ENCODE measurements around the gene DDX27. TPM values are rescaled to one million over a fixed set of nuclear protein-coding genes. Genes with fewer than 3 reads are reported as not detected.

Gene DDX27
- total and polyA plus RNA-seq, 12 donors: 11.0 to 26.2 (median 13.2) TPM

DNA sequence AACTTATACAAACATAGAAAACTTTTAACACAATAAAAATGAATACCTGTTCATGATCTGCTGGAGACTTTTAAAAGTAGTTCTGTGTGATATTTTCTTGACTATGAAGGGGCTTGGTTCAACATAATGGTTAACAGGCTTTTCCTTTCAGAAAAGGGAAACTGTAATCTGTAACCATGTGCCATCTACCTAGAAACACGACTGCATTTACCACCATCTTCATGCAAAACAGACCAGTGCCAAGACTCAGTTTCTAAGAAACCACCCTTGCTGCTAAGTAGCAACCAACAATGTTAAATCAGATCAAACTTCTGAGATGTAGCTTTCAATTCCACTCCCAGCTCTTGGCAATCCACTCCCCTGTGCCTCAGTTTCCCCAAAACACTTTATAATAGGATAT is 46.8 kb upstream of the DDX27 start:
- Histone ChIP-seq H3K27me3 (no peaks in the 10 kb centered on the region), H3K4me1 (peaks cover 0 to 27% (median 18%) of the 10 kb centered on the region in 9 donors), H3K36me3 (peaks cover 0 to 63% (median 0%) of the 10 kb centered on the region in 9 donors), H3K4me3 (no peak overlapping the region), H3K27ac (no peak overlapping the region), H3K9me3 (no peaks in the 10 kb centered on the region)
- 16% methylated on average over 1 of the region's 1 CpG for WGBS, 2 donors
- TF ChIP-seq, protein P1, sequence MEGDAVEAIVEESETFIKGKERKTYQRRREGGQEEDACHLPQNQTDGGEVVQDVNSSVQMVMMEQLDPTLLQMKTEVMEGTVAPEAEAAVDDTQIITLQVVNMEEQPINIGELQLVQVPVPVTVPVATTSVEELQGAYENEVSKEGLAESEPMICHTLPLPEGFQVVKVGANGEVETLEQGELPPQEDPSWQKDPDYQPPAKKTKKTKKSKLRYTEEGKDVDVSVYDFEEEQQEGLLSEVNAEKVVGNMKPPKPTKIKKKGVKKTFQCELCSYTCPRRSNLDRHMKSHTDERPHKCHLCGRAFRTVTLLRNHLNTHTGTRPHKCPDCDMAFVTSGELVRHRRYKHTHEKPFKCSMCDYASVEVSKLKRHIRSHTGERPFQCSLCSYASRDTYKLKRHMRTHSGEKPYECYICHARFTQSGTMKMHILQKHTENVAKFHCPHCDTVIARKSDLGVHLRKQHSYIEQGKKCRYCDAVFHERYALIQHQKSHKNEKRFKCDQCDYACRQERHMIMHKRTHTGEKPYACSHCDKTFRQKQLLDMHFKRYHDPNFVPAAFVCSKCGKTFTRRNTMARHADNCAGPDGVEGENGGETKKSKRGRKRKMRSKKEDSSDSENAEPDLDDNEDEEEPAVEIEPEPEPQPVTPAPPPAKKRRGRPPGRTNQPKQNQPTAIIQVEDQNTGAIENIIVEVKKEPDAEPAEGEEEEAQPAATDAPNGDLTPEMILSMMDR (IDR thresholded peaks at IDR 0.05): no peak
- intact Hi-C loops (cut with DNase I): no loop called here
- DNase-seq (no peak), ATAC-seq (no peak)

- DNase-seq: no peak
- WGBS, 2 donors: 90 to 95% methylated on average over 6 of the region's 6 CpGs
- Histone ChIP-seq H3K9me3 (no peaks in the 10 kb centered on the region), H3K36me3 (peaks cover 0 to 79% (median 7%) of the 10 kb centered on the region in 9 donors), H3K4me1 (peaks cover 0 to 20% (median 3%) of the 10 kb centered on the region in 9 donors), H3K27ac (no peak overlapping the region), H3K4me3 (no peak overlapping the region), H3K27me3 (no peaks in the 10 kb centered on the region)
- TF ChIP-seq, protein P1 (IDR thresholded peaks at IDR 0.05): no peak
- intact Hi-C loops (cut with DNase I): no loop called here
- no peak for ATAC-seq
Measured at GRCh38 chr20:49174183-49174582, 45.0 kb upstream of the DDX27 start.

- Histone ChIP-seq H3K27ac (peak overlapping the region in 6 of 10 donors; percentile 7 to 70 (median 30)), H3K9me3 (no peaks in the 10 kb centered on the region), H3K4me3 (no peak overlapping the region), H3K27me3 (no peaks in the 10 kb centered on the region), H3K4me1 (peaks cover 0 to 64% (median 44%) of the 10 kb centered on the region in 9 donors), H3K36me3 (peaks cover 0 to 37% (median 7%) of the 10 kb centered on the region in 9 donors)
- intact Hi-C loops (cut with DNase I): loop anchor here in 3 of 10 donors (5.0 to 10.0 kb wide), 2 partner anchors 37 to 45 kb away; no protein-coding TSS in a partner anchor
- no peak for DNase-seq
- peak in 1 of 8 donors; percentile 24 for ATAC-seq
- TF ChIP-seq, protein P1 (IDR thresholded peaks at IDR 0.05): no peak
- 22 to 54% methylated on average over 1 of the region's 1 CpG for WGBS, 2 donors
Measured at GRCh38 chr20:49179368-49180277, 39.6 kb upstream of the DDX27 start.

DNA sequence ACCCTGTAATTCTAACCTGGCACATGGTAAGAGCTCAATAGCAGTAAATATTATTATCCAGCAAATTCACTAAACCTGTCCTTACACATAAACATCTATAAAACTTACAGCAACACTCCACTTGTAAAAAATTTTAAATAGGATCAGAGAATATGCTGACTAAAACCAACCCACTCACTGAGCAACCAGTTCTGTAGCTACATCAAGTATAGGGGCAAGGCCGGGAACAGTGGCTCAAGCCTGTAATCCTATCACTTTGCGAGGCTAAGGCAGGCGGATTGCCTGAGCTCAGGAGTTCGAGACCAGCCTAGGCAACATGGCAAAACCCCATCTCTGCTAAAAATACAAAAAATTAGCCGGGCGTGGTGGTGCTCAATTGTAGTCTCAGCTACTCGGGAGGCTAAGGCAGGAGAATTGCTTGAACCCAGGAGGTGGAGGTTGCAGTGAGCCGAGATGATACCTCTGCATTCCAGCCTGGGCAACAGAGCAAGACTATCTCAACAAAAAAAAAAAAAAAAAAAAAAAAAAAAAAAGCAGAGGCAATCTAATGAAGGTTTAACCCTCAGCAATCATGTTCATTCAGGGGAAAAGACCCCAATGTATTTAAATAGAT is 37.8 kb upstream of the DDX27 start:
- no peak for DNase-seq
- Histone ChIP-seq H3K4me3 (no peak overlapping the region), H3K27me3 (no peaks in the 10 kb centered on the region), H3K36me3 (peaks cover 0 to 35% (median 7%) of the 10 kb centered on the region in 9 donors), H3K4me1 (peaks cover 0 to 80% (median 62%) of the 10 kb centered on the region in 9 donors), H3K9me3 (no peaks in the 10 kb centered on the region), H3K27ac (peak overlapping the region in 1 of 10 donors; percentile 37)
- intact Hi-C loops (cut with DNase I): loop anchor here in 3 of 10 donors (5.0 to 10.0 kb wide), 2 partner anchors 39 to 47 kb away; no protein-coding TSS in a partner anchor
- 87 to 90% methylated on average over 8 of the region's 8 CpGs for WGBS, 2 donors
- TF ChIP-seq, protein P1 (IDR thresholded peaks at IDR 0.05): no peak
- ATAC-seq: no peak
